OCI-LY3 (cell line): ENCODE measurements around the gene BTBD8.

Experiments used
- CTCF ChIP-seq: fragments of 200-600, 300-600 bp; sonication (generic); IDR thresholded peaks from 2 replicates; pipeline ENCODE4 v1.5.1; 2014; ENCODE audit warnings: antibody characterized with exemption, low read length, low read depth
- EZH2phosphoT487 ChIP-seq: fragments of 200-600 bp; shearing (Covaris generic); IDR thresholded peaks from 2 replicates; pipeline ENCODE4 v1.6.1; 2018; ENCODE audit warnings: antibody characterized with exemption, mixed run types, low read depth

DNA sequence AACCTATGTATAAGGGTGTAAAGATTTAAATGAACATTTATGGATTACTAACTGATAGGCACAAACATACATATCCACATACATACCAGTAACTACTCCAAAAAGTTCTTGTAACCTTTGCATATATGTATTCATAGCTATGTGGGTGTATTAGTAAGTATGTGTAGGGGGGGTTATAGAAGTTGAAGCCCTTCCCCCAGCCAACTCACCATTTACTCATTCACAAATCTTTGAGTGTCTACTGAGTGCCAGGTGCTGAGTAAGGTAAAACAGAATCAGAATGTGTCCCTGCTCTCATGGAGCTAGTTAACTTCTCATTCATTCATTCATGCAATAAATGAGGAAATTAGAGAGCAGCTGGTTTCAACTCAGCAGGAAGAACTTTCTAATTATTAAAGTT lies 138.9 kb downstream of the BTBD8 start:
- TF ChIP-seq CTCF (no peak), EZH2phosphoT487 (no peak)
